ENCODE results near the gene PMM1. TPM values are rescaled to one million over a fixed set of nuclear protein-coding genes. Genes with fewer than 3 reads are reported as not detected.

Gene PMM1
- total RNA-seq, 1 experiment from 2014 or later, result 18.6 TPM

GRCh38 chr22:41530890-41531714 is 58.5 kb downstream of the PMM1 start:
- Histone ChIP-seq H3K9ac (ENCODE audit: low read length) (no peak overlapping the region), H3K27me3 (ENCODE audit: low read length) (no peaks in the 10 kb centered on the region), H3K4me3 (ENCODE audit: low read length) (no peak overlapping the region), H3F3A (ENCODE audit: low read length, unreplicated experiment) (no peaks in the 10 kb centered on the region), H3K4me1 (ENCODE audit: insufficient read depth, low read length) (no peaks in the 10 kb centered on the region), H3K4me2 (ENCODE audit: low read length) (no peak overlapping the region), H3K79me2 (ENCODE audit: low read length) (peaks cover 5% of the 10 kb centered on the region; the same call in 1 of the 2 replicates), H3K27ac (ENCODE audit: low read length) (no peak overlapping the region), H2AFZ (ENCODE audit: low read length) (no peak overlapping the region), H3K9me3 (ENCODE audit: low read length) (no peaks in the 10 kb centered on the region), H3K36me3 (ENCODE audit: low read depth, low read length) (peaks cover 17% of the 10 kb centered on the region), H4K20me1 (ENCODE audit: low read length) (no peaks in the 10 kb centered on the region), H3K9me2 (replicated peaks; ENCODE audit: low read length) (no peaks in the 10 kb centered on the region)
- BruUV-seq (replicated peaks), result no TSS peak
- intact Hi-C loops (cut with micrococcal nuclease), result no loop called here
- DNase-seq, result no peak
- ATAC-seq, result no peak
- POLR2A ChIA-PET (ENCODE audit: unreplicated experiment), result no interaction called here
- TF ChIP-seq CTCF (conservative IDR thresholded peaks at IDR 0.05; ENCODE audit: low read depth, low read length) (no peak), EZH2phosphoT487 (IDR thresholded peaks at IDR 0.05; ENCODE audit: borderline replicate concordance, low read length) (no peak), EZH2 (IDR thresholded peaks at IDR 0.05; ENCODE audit: low read length, unreplicated experiment) (no peak)
- CTCF ChIA-PET, result no interaction called here

DNA sequence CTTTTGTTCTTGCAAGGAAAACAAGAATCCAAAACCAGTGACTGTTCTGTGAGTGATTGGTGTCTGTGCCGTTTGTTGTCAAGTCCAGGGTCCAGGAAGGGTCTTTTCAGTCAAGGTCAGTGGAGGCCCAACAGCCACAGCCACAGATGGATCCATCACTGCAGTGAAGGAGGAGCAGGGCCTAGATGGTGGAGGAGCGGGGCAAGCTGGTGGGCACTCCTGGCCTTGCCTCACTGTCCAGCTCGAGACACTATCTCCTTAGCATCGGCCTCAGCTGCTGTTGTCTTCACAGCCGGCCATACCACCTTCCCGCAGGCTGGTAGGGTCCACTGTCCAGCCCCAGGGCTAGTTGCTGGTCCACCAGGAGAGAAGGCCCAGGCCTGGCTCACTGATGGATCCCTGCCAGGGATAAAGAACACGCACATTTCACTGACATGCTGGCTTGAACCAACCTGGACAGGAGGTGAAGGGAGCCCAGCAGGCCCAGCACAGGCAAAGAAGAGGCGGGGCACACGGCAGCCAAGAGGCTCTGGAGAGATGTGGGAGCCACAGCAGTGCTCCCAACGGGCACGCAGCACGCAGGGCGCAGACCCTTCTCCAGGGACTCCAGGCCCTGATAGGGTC is 60.6 kb downstream of the PMM1 start:
- H2AFZ ChIP-seq (ENCODE audit: low read length), result no peak overlapping the region
- DNase-seq (no peak), ATAC-seq (no peak)
- H3K27ac ChIP-seq (ENCODE audit: low read length), result no peak overlapping the region
- peaks cover 5% of the 10 kb centered on the region; the same call in 1 of the 2 replicates for H3K79me2 ChIP-seq (ENCODE audit: low read length)
- no peaks in the 10 kb centered on the region for H3K9me2 ChIP-seq (replicated peaks; ENCODE audit: low read length)
- intact Hi-C loops (cut with micrococcal nuclease), result no loop called here
- no peak overlapping the region for H3K4me2 ChIP-seq (ENCODE audit: low read length)
- H3K4me3 ChIP-seq (ENCODE audit: low read length), result no peak overlapping the region
- TF ChIP-seq CTCF (conservative IDR thresholded peaks at IDR 0.05; ENCODE audit: low read depth, low read length) (no peak), EZH2phosphoT487 (IDR thresholded peaks at IDR 0.05; ENCODE audit: borderline replicate concordance, low read length) (no peak), EZH2 (IDR thresholded peaks at IDR 0.05; ENCODE audit: low read length, unreplicated experiment) (no peak)
- H4K20me1 ChIP-seq (ENCODE audit: low read length), result no peaks in the 10 kb centered on the region
- H3K9ac ChIP-seq (ENCODE audit: low read length), result no peak overlapping the region
- CTCF ChIA-PET, result no interaction called here
- H3K9me3 ChIP-seq (ENCODE audit: low read length), result no peaks in the 10 kb centered on the region
- BruUV-seq (replicated peaks), result no TSS peak
- H3F3A ChIP-seq (ENCODE audit: low read length, unreplicated experiment), result no peaks in the 10 kb centered on the region
- no peaks in the 10 kb centered on the region for H3K4me1 ChIP-seq (ENCODE audit: insufficient read depth, low read length)
- H3K27me3 ChIP-seq (ENCODE audit: low read length), result no peaks in the 10 kb centered on the region
- H3K36me3 ChIP-seq (ENCODE audit: low read depth, low read length), result peaks cover 26% of the 10 kb centered on the region
- POLR2A ChIA-PET (ENCODE audit: unreplicated experiment), result no interaction called here

Measured in PC-3 (cell line).